Fibroblast of skin of abdomen (primary cell): ENCODE measurements around the gene GLI3.

ENCODE experiments used
- DNase-seq: peaks from one replicate; pipeline ENCODE4 v3.0.0-alpha.2; 2013

Gene GLI3

DNA sequence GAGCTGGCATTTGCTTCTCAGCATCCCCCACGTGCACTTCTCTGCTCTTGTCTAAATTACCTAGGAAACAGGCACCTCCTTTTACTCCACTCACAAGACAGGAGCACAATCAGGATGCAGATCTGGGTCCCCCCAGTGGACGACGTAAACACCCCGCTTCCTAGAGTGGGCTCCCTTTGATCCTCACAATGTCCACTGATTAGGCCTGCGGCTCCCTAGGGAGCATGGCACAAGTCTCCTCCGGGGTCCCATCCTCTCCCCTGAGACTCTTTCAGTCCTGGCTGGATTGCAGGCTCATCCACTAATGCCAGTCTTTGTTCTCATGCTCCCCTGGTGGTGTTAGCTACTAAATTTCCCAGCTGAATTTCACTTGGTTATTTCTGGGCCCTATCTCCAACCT, 98.3 kb downstream of the GLI3 start:
- no peak for DNase-seq

DNA sequence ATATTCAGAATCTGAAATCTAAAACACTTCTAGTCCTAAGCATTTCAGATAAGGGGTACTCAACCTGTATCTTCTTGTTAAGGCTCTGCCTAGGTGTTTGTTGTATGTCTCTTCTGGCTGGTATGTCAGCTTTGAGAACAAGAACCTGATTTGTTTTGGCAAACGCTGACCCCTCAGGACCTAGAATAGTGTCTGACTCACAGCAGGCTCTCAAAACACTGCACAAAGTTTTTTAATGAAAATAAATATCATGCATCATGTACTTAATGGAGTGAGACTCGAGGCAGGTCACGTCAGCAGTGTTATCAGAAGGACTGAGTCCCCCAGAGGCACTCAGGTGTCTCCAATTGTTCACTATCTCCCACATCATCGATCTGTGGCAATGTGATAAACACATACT, 99.1 kb downstream of the GLI3 start:
- no peak for DNase-seq

DNA sequence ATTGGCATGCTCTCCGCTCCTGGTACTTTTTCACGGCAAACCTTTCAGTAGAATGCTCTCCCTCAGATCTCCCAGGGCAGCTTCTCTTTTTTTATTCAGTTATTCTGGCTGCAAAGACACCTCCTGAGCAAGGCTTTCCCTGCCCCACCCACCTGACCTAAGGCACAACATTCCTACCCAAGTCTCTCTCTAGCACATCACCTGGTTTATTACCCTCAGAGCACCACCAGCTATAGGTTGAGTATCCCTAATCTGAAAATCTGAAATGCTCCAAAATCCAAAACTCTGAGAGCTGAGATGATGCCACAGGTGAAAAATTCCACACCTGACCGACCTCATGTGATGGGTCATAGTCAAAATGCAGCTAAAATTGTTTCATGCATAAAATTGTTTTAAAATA, 99.6 kb downstream of the GLI3 start:
- DNase-seq, result no peak

DNA sequence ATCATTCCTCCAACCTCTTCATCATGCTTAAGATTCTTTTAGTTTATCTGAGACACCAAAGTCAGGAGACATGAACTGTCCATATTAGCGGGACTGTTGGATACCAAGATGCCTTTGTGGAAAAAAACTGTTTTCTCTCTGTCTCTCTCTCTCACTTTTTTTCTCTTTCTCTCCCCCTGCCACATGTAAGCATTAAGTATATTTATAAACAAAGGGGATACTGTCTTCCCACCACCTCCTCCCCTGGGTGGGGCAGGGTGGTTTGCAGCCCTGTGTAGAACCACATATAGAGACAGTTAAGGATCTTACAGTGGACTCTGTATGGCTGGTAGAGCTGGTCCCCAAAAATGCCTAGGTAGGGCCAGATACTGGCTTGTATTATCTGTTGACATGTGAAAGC, 101.3 kb downstream of the GLI3 start:
- no peak for DNase-seq

DNA sequence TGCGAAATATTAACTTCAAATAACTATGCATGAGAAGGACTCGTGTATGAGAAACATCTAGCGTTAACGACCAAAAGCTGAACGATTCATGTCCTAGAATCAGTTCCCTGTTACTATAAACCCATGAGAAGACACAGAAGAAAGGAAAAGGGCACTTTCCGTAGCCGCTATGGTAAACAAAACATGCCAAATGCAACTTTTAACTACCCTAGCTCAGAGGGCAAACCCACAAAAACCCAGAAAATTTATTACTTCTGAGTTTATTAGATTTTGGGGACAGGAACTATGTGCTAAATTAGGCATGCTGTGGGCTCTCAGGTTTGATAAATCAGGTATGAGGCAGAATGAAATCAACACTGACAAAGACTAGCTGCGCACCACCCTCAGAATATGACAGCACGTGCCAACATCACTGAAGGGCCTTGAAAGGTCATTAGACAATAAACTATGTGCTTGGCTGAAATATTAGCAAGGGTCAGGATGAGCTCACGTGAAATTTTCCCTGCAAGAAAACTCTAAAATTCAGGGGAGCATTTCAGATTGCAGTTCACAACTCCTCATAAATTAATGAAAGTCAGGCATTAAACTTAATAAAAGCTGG, 102.6 kb downstream of the GLI3 start:
- no peak for DNase-seq

DNA sequence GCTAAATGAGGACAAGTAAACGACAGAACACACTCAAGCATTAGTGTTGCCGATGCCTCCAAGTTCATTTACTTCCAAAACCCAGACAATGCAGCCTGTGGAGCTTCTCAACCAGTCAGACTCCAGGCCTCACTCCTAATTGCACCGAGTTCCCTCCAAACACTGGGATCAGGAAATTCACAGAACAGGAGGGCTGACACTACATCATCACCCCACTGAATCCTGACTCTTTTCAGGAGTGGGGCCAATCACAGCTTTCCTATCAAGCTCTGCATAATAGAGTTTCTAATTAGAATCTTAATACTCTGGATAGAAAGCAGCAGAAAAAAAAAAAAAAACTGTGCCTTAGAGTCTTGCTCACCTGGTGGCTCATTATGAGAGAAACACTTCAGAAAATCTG, 103.7 kb downstream of the GLI3 start:
- DNase-seq, result no peak

DNA sequence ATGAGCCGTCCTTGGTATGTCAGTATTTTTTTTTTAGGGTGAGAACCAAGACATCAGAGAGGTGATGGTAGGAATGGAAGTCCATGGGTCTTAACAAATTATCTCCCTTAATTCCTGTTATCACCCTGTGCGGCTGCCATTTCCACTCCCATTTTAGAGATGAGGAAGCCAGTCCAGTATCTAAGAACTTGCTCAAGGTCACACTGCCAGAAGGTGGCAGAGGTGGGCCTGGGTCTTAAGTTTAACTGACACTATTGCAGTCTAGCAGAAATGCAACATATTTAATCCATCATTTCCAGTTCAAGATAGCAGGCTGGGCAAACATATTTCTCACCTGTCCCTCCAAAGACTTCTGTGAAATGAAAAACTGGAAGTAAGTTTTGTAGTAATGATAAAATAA, 108.3 kb downstream of the GLI3 start:
- peak; percentile 36 for DNase-seq

DNA sequence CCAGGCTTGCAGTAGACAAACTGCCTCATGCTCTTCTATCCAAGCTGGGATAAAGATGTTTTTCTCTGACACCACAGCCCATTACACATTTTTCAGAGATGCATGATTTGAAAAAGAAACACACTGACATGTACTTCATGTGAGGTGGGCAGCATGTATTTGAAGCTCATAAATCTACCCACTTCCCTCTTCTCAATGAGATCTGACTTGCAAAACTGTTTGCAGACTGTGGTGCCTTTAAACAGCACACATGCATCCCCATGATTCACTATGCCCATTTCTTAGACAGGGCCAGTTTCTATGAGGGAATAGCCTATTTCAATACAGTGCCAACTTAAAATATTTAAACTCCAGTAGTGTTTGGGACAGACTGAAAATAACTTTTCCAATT, 109.8 kb downstream of the GLI3 start:
- DNase-seq, result no peak

DNA sequence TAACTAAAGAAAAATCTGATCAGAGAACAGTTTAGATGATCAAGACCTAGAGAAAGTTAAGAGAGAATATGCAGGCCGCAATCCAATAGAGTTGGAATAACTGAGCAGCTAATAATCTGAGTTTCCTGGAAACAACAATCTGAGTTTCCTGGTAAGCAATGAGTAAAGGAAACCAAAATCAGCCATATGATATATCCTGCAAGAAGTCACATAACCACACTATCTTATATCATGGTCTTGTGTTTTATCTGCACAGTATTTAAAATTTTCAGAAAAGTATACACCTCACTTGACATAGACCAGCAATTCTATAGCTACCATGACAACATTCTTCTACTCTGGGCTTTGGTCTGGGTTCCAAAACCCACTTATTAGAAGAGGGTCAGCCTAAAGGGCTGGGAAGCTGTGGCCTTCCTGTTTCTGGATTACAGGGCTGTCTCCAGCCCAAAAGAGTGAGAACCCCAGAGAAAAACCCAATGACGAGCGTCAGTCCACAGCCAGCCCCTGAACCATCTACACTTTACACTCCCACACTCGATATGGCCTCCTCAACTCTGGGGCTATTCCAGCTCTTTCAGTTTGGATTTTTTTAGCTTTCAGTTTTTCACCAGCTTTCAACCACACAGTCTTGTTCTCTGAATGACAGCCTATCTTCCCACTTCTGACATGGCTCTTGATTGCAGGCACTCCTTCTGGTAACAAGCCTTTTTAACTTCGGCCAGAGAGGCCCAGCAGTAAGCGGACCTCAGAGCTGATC, 110.4 kb downstream of the GLI3 start:
- DNase-seq, result no peak

DNA sequence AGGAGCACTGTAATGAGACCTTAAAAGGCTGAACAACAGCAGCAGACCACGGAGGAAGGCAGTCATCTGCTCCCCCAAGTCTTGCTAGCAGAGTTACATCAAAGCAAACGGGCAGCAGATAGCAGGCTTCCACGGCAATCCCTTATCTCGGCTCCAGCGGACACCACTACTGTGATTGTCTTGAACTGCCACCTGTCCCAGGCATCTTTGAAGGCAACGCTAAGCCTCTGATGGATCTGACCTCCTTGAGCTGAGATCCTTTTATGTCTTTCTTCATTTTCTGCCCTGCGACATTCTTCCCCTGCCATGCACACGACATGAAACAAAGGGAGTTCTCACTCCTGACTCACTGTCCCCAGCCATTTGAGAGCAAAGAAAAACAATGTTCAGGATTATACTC, 111.7 kb downstream of the GLI3 start:
- no peak for DNase-seq

DNA sequence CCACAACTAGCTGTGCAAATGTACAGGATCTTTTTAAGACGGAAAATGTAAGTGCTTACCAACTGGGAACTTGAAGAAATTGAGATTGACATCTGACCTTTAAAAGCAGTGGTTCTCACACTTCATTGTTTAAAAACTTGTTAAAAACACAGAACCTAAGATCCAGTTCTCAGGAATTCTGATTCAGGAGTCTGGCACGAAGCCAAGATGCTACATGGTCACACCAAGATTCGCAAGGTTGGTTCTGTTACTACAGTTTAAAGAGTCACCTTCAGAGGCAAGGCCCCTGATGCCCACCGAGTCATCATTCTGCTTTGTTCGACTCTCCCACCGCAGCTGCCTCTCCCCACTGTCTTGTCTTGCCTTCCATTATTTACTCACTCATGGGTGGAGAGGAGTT, 113.3 kb downstream of the GLI3 start:
- DNase-seq, result no peak

DNA sequence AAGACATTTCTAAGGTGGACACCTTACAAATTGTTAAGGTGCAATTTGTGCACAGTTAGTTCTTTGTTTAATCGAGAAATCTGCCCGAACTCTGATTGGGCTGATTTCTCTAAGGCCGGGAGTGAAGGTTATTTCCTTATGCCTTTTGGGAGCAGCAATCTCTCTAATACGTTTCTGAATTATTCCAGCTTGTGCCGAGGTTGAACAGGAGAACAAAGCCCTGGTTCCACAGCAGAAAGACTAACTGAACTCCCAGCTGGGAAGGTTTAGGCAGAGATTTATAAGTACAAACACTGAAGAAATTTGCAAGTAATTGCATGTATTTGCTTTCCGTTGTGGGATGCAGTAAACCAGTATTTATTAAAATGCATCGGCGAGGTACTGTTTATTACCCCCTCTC, 116.8 kb downstream of the GLI3 start:
- no peak for DNase-seq

DNA sequence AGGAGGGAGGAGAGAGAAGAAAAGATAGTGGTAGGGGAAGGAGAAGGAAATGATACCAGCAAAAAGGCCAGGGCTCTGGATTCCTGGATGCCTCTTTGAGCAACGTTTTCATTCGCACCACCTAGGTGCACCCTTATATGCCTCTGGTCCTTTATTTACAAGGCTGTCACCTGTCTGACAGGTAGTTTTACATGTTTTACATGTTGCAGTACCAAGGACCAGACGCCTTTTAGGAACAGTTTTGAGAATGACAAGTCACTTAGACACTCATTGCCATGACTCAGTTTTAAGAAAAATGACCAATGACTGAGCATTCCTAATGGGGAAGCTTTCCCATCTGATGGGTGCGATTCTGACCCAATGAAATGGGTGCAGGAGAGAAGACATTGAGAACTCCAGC, 119.8 kb downstream of the GLI3 start:
- no peak for DNase-seq

DNA sequence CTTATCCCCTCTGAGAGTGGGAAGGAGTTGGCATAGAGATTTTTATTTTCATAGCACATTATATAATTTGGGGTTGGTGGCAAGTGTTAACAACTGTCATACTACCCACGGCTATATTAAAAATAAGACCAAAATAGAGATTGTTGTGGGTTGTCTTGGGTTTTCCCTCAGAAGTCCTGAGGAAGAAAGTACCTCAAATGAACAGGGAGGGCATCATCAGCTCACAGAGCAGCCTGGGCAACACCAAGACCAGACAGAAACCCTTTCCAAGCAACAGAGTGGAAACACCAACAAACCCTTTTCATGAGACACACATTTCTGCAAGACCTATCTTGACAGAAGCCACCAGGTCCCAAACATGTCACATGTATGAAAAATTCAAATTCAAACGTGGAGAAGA, 121.2 kb downstream of the GLI3 start:
- DNase-seq, result no peak

DNA sequence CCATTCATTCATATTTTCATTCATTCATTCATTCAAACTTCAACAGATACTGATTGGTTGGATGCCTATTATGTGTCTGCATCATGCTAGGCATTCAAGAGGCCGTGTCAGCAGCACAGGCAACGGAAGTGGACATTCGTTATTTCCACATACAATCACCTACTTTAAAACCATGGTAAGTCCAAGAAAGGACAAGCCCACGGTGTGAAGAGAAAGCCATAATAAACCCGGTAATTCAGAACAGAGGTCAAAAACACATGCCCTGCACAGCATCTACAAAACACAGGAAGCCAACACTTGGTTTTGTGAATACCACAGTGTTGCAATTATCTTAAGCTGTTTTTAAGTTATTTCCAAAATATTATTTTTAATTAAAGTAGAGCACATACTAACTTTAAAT, 126.7 kb downstream of the GLI3 start:
- no peak for DNase-seq

DNA sequence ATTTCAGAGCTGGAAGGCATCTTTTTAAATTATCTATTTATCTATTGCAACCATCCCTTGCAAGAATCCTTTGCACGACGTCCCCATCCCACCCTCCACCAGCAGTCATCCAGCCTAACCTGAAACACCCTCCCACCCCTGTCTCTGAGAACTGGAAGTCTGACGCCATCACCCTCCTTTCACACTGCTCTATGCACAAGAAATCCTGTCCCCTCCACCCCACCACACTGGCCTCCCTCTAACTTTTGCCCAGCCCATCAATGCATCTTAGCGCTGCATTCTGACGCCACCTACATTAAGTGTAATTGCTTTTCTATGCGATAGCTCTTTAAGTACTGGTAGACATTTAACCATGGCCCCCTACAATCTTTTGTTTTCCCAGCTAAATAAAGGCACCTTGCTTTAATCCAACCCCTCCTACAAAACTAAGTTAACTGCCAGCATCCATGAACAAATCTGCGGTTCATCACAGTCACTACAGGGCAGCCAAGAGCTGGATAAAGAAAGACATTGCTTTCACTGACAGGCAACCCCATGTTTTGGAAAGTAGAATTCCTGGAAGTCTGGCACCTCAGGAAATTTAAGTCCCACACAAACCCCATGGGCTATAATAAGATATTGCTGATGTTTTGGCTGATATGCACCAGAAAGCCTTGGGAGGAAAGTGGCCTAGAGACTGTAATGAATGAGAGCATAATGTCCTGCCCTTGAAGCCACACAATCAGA, 128.0 kb downstream of the GLI3 start:
- no peak for DNase-seq

DNA sequence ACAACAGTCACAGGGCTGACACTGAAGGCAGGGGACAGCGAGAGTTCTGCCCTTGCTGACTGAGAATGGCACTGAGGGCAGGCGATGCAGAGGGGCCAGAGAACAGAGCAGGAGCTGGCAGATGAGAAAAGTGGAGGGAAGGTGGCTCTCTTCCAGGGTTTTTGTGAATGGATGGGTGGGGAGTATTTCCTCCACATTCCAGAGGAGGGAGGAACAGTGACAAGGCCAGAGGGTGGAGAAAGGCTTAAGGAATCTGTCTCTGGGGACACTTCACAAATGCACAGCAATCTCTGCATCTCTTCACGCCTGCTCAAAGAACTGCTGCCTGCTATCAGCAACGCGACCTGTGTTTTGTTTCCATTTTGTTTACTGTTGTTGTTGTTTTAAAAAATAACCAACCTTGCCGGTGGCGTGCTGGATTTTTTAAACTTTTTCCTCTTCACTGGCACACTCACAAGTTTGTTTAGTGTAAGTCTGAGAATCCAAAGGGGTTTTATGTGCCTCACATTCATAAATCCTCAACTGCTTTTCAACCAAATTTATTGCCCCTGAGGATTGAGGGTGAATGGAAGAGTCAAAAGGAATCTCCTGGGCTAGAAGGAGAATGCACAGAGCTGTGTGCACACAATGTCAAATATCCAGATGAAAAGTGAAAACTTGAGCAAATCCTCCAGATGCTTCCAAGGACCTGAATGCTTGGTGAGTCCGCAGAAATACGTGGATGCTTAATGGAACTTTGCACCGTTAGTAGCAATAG, 129.3 kb downstream of the GLI3 start:
- DNase-seq, result peak; percentile 75

DNA sequence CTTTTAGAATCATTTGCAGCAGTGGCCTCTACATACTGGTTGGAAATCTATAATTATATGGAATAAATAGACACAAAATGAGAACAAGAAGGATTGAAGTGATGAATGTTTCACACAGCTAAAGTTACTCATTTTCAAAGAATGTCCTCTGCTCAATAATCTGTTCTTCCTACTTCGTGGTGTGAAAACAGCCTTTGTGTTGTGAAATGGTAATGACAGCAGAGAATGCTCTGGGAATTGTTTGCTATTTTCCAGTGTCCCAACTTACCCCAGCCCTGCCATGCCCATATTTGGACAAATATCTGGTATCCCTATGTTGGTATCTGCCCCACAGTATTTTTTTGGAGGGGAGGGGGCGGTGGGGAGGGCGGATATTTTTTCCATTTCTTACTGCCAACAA, 130.4 kb downstream of the GLI3 start:
- DNase-seq, result no peak

DNA sequence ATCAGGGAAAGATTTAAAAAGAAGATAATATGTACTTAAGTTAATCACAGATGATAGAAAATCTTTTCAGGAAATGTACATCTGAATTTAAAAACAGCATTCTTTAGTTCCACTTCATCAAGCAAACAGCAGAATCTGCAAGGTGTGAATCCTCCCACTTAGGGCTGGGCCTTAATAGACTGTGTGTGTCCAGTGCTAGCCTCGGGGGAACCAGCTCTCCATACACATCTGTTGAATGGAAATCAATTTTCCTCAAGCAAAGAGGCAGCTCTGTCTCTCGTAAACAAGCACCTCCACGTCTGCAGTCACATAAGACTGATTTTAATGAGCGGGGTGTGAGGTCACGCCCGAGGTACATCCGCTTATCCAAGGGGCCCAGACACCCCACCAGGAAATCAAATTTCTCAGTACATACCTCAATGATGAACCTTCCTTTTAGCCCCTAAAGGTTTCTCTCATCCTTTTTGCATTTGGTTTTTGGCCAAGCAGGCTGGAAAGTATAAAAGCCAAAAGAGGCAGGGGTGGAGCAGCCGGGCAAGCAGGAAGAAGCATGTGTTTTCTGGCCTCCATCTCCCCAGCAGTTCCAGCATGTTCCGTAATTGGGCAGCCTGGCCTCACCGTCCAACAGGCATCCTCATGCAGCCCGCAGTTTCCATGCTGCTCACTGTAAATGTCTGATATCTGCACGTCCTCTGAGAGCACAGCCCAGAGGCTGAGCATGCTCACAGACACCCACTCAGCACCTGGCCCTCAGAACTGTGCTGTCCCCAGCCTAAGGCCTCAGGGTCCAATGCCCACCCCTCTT, 131.3 kb downstream of the GLI3 start:
- DNase-seq, result no peak

DNA sequence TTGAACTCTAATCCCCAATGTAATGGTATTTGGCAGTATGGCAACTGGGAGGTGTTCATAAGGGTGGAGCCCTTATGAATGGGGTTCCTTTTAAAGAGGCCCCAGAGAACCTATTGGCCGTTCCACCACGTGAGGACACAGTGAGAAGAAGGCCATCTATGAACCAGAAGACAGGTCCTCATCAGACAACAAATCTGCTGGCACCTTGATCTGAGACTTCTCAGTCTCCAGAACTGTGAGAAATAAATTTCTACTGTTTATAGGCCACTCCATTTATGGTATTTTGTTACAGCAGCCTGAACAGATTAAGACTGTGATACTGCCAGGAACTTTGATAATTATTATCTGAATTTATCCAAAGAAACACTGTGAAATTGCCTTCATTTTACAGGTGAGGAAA, 132.3 kb downstream of the GLI3 start:
- DNase-seq, result no peak

DNA sequence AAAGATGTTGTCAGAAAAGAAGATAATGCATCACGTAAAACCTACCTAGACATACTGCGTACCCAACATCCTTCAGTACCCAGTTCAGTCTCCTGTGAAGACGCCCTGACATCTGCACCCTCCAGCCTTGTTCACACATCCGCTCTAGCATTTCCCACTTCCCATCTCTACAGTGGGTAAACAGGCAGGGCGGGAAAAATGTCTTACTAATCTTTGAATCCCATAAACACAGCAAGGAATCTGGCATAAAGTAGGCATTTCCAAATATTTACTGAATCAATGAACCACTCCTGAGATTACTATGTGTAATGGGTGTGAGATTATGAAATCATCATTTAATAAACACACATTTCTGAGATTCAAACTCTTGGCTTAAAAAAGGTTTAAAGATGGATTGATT, 132.8 kb downstream of the GLI3 start:
- DNase-seq, result no peak

DNA sequence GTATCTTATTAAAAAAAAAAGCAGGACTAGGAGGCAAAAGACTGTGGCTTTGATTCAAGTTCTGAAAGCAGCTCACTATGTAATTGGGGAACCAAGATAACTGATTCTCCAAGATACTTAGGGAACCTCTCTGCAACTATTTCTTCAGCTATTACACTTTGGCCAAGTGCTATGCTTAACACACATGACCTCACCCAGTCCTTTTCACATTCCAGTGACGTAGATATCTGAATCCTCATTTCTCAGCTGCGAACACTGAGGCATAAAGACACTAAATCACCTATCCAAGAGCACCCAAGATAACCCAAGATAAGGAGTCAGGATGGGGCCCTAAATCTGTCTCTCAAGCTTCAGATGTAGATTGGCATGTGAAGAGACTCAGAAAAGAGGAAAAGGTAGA, 133.6 kb downstream of the GLI3 start:
- DNase-seq, result no peak

DNA sequence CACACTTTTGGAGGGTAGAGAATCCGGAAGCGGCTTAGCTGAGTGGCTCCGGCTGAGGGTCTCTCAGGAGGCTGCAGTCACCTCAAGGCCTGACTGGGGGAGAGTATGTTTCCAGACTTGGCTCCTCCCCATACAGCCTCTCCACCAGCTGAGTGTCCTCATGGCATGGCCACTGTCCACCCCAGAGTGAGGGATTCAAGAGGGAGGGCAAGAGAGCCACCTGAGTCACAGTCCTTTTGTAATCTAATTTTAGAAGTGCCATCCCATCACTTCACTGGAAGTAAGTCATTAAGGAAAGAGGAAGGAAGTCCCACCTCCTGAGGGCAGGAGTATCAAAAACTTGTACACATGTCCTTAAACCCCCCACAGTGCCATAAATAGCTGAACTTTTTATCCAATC, 134.0 kb downstream of the GLI3 start:
- no peak for DNase-seq
